ENCODE results near the gene MGAT3. TPM values are rescaled to one million over a fixed set of nuclear protein-coding genes. Genes with fewer than 3 reads are reported as not detected.

The MGAT3 gene
- total RNA-seq, 1 donor from 2014 or later, result 12.8 TPM

- TF ChIP-seq CTCF (IDR thresholded peaks at IDR 0.05; ENCODE audit: partially characterized antibody, unreplicated experiment), result no peak
- Mint-ChIP-seq H3K27me3 (ENCODE audit: unreplicated experiment) (peaks cover 3% of the 10 kb centered on the region), H3K36me3 (ENCODE audit: unreplicated experiment) (no peaks in the 10 kb centered on the region), H3K4me3 (ENCODE audit: unreplicated experiment) (no peak overlapping the region), H3K4me1 (ENCODE audit: low read depth, unreplicated experiment) (peaks cover 9% of the 10 kb centered on the region), H3K9me3 (ENCODE audit: unreplicated experiment) (peaks cover 2% of the 10 kb centered on the region), H3K27ac (ENCODE audit: unreplicated experiment) (no peak overlapping the region)
- DNase-seq, result no peak
These were observed 11.1 kb upstream of the MGAT3 start for GRCh38 chr22:39445678-39446077.

GRCh38 chr22:39446239-39446721 is 10.5 kb upstream of the MGAT3 start:
- H3K27me3 Mint-ChIP-seq (ENCODE audit: unreplicated experiment), result peaks cover 3% of the 10 kb centered on the region
- H3K27ac Mint-ChIP-seq (ENCODE audit: unreplicated experiment), result no peak overlapping the region
- peaks cover 9% of the 10 kb centered on the region for H3K4me1 Mint-ChIP-seq (ENCODE audit: low read depth, unreplicated experiment)
- peaks cover 2% of the 10 kb centered on the region for H3K9me3 Mint-ChIP-seq (ENCODE audit: unreplicated experiment)
- no peak for DNase-seq
- H3K4me3 Mint-ChIP-seq (ENCODE audit: unreplicated experiment), result no peak overlapping the region
- no peak for TF ChIP-seq CTCF (IDR thresholded peaks at IDR 0.05; ENCODE audit: partially characterized antibody, unreplicated experiment)
- H3K36me3 Mint-ChIP-seq (ENCODE audit: unreplicated experiment), result no peaks in the 10 kb centered on the region

GRCh38 chr22:39448205-39449054 is 8.4 kb upstream of the MGAT3 start:
- Mint-ChIP-seq H3K27me3 (ENCODE audit: unreplicated experiment) (peaks cover 5% of the 10 kb centered on the region), H3K36me3 (ENCODE audit: unreplicated experiment) (no peaks in the 10 kb centered on the region), H3K4me3 (ENCODE audit: unreplicated experiment) (no peak overlapping the region), H3K4me1 (ENCODE audit: low read depth, unreplicated experiment) (peaks cover 14% of the 10 kb centered on the region), H3K9me3 (ENCODE audit: unreplicated experiment) (peaks cover 4% of the 10 kb centered on the region), H3K27ac (ENCODE audit: unreplicated experiment) (no peak overlapping the region)
- DNase-seq, result no peak
- TF ChIP-seq CTCF (IDR thresholded peaks at IDR 0.05; ENCODE audit: partially characterized antibody, unreplicated experiment), result no peak

- Mint-ChIP-seq H3K27me3 (ENCODE audit: unreplicated experiment) (peaks cover 5% of the 10 kb centered on the region), H3K4me1 (ENCODE audit: low read depth, unreplicated experiment) (peaks cover 17% of the 10 kb centered on the region), H3K9me3 (ENCODE audit: unreplicated experiment) (peaks cover 4% of the 10 kb centered on the region), H3K36me3 (ENCODE audit: unreplicated experiment) (no peaks in the 10 kb centered on the region), H3K27ac (ENCODE audit: unreplicated experiment) (no peak overlapping the region), H3K4me3 (ENCODE audit: unreplicated experiment) (no peak overlapping the region)
- DNase-seq, result no peak
- TF ChIP-seq CTCF (IDR thresholded peaks at IDR 0.05; ENCODE audit: partially characterized antibody, unreplicated experiment), result no peak
These were observed 7.1 kb upstream of the MGAT3 start for GRCh38 chr22:39449708-39450107.

All from glutamatergic neuron (in vitro differentiated cells).